ENCODE data around the gene KCNH6. TPM values are rescaled to one million over a fixed set of nuclear protein-coding genes. Genes with fewer than 3 reads are reported as not detected.

Gene KCNH6
- total RNA-seq, 6 experiments from 2014 or later: not detected

- Mint-ChIP-seq H3K4me3 (no peak overlapping the region), H3K4me1 (ENCODE audit: low read depth) (peaks cover 29% of the 10 kb centered on the region), H3K36me3 (ENCODE audit: low read depth) (peaks cover 17% of the 10 kb centered on the region), H3K9me3 (no peaks in the 10 kb centered on the region), H3K27me3 (ENCODE audit: insufficient read depth) (no peaks in the 10 kb centered on the region; the same call in 1 of the 2 replicates), H3K27ac (no peak overlapping the region)
- TF ChIP-seq CTCF (IDR thresholded peaks at IDR 0.05): no peak
- no peak for DNase-seq
Observed at GRCh38 chr17:63558441-63558840, 35.3 kb downstream of the KCNH6 start.

DNA sequence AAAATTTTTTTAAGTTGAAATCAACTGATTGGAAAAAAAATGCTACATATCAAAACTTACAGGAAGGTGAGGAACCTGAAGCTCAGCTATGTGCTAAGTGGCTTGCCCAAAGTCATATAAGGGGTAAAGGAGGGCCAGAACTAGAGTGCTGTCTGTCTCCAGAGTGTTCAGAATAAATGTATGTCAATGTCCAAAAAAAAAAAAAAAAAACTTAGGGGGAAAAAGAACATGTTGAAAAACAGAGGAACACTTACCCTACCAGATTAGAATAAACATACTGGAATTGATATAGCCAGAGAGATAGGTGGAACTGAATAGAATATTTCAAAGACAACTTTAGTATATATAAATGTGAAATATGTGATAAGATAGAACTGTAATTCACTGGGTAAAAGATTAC is 38.7 kb downstream of the KCNH6 start:
- no peak overlapping the region for H3K27ac Mint-ChIP-seq
- no peaks in the 10 kb centered on the region; the same call in 1 of the 2 replicates for H3K27me3 Mint-ChIP-seq (ENCODE audit: insufficient read depth)
- DNase-seq: no peak
- H3K9me3 Mint-ChIP-seq: no peaks in the 10 kb centered on the region
- peaks cover 6% of the 10 kb centered on the region for H3K4me1 Mint-ChIP-seq (ENCODE audit: low read depth)
- TF ChIP-seq CTCF (IDR thresholded peaks at IDR 0.05): no peak
- H3K36me3 Mint-ChIP-seq (ENCODE audit: low read depth): peaks cover 7% of the 10 kb centered on the region
- H3K4me3 Mint-ChIP-seq: no peak overlapping the region

DNA sequence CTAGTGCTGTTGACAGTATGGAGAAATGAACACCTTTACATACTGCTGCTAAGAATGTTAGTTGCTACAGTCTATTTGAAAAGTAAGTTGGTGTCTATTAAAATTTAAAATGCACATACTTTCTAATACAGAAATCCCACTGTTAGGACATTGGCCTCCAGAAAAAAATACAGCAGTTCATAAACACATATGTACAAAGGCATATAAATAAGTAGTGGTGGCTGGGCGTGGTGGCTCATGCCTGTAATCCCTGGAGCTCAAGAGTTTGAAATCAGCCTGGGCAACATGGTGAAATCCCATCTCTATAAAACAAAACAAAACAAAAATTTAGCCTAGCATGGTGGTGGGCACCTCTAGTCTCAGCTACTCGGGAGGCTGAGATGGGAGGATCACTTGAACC is 40.2 kb downstream of the KCNH6 start:
- no peaks in the 10 kb centered on the region; the same call in 1 of the 2 replicates for H3K27me3 Mint-ChIP-seq (ENCODE audit: insufficient read depth)
- no peak for DNase-seq
- no peak overlapping the region for H3K27ac Mint-ChIP-seq
- H3K4me3 Mint-ChIP-seq: no peak overlapping the region
- H3K9me3 Mint-ChIP-seq: no peaks in the 10 kb centered on the region
- H3K4me1 Mint-ChIP-seq (ENCODE audit: low read depth): peaks cover under 1% of the 10 kb centered on the region; the same call in 1 of the 2 replicates
- TF ChIP-seq CTCF (IDR thresholded peaks at IDR 0.05): no peak
- no peaks in the 10 kb centered on the region for H3K36me3 Mint-ChIP-seq (ENCODE audit: low read depth)

GRCh38 chr17:63564562-63564961 is 41.4 kb downstream of the KCNH6 start:
- Mint-ChIP-seq H3K27ac (no peak overlapping the region), H3K9me3 (no peaks in the 10 kb centered on the region), H3K27me3 (ENCODE audit: insufficient read depth) (no peaks in the 10 kb centered on the region; the same call in 1 of the 2 replicates), H3K4me1 (ENCODE audit: low read depth) (peaks cover 8% of the 10 kb centered on the region; the same call in 1 of the 2 replicates), H3K4me3 (no peak overlapping the region), H3K36me3 (ENCODE audit: low read depth) (no peaks in the 10 kb centered on the region)
- TF ChIP-seq CTCF (IDR thresholded peaks at IDR 0.05): no peak
- no peak for DNase-seq

DNA sequence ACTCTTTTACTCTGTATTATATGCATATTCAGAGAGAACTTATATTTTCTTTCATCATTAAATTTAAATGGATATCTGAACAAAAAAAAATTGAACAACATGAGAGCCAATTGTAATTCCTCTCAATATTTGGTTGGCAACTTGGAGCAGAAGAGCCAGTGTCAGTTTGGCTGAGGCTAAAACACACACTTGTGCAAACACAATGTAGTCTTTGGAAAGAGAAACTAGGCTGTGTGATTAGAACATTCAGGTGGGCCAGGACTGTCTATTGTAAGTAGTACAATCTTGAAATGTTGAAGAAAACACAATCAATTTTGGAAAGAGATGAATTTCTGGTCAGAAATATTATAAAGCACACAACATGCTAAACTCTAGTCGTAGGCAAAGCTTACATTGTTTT is 44.1 kb downstream of the KCNH6 start:
- Mint-ChIP-seq H3K4me3 (no peak overlapping the region), H3K27me3 (ENCODE audit: insufficient read depth) (no peaks in the 10 kb centered on the region; the same call in 1 of the 2 replicates), H3K4me1 (ENCODE audit: low read depth) (peaks cover 34% of the 10 kb centered on the region), H3K9me3 (no peaks in the 10 kb centered on the region), H3K36me3 (ENCODE audit: low read depth) (no peaks in the 10 kb centered on the region), H3K27ac (no peak overlapping the region)
- no peak for TF ChIP-seq CTCF (IDR thresholded peaks at IDR 0.05)
- no peak for DNase-seq

- Mint-ChIP-seq H3K4me1 (ENCODE audit: low read depth) (peaks cover 42% of the 10 kb centered on the region), H3K36me3 (ENCODE audit: low read depth) (no peaks in the 10 kb centered on the region), H3K9me3 (no peaks in the 10 kb centered on the region), H3K27me3 (ENCODE audit: insufficient read depth) (no peaks in the 10 kb centered on the region; the same call in 1 of the 2 replicates), H3K27ac (no peak overlapping the region), H3K4me3 (no peak overlapping the region)
- DNase-seq: no peak
- TF ChIP-seq CTCF (IDR thresholded peaks at IDR 0.05): no peak
Observed at GRCh38 chr17:63568563-63568962, 45.4 kb downstream of the KCNH6 start.
